C4-2B (cell line): ENCODE data around the gene B4GALT6.

Source experiments
- H3K27ac ChIP-seq: fragments of 450-650 bp; 2 replicates; pipeline ENCODE4 v1.5.1; 2017
- ZFX ChIP-seq: fragments of 450-650 bp; IDR thresholded peaks from 2 replicates; pipeline ENCODE4 v1.6.1; 2017
- TF ChIP-seq, protein P1 (sequence below): fragments of 450-650 bp; conservative IDR thresholded peaks from 2 replicates; pipeline ENCODE4 v1.5.1; 2017; ENCODE audit warnings: mild to moderate bottlenecking

Gene B4GALT6

DNA sequence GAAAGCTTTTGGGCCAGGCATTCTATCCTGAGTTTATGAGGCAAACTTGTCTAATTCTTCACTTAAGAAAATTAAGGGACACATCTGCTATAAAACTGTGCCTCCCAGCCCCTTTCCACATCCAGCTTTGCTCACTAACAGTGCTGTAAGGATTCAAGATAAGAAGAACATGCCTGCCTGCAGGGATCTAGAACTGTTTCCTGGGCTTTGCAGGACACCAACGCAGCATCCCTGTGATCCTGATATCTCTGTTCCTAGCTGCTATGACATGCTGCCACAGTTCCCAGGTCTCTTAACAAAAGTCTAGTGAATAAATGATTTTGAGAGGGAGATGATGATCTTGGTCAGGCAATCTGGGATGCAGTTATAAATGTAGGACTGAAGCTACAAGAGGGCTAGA is 12.4 kb downstream of the B4GALT6 start:
- no peak overlapping the region for H3K27ac ChIP-seq
- TF ChIP-seq, protein P1, sequence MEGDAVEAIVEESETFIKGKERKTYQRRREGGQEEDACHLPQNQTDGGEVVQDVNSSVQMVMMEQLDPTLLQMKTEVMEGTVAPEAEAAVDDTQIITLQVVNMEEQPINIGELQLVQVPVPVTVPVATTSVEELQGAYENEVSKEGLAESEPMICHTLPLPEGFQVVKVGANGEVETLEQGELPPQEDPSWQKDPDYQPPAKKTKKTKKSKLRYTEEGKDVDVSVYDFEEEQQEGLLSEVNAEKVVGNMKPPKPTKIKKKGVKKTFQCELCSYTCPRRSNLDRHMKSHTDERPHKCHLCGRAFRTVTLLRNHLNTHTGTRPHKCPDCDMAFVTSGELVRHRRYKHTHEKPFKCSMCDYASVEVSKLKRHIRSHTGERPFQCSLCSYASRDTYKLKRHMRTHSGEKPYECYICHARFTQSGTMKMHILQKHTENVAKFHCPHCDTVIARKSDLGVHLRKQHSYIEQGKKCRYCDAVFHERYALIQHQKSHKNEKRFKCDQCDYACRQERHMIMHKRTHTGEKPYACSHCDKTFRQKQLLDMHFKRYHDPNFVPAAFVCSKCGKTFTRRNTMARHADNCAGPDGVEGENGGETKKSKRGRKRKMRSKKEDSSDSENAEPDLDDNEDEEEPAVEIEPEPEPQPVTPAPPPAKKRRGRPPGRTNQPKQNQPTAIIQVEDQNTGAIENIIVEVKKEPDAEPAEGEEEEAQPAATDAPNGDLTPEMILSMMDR = no peak
- no peak for TF ChIP-seq ZFX

DNA sequence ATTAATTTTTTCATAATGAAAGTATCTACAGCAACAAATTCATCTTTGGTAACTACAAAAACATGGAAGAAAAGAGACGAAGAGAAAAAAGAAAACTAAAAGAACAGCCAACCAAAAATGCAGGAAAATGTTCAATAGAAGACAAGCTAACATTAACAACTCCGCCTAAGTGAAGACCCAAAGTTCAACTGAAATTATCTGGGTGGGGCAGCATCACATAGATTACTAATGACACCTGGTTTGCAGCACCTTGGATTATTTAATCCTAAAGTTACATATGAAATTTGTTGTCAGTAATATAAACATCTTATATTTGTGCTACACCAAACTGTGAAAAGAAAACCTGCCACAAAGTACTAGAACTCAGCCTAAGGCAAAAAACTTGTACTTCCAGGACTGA is 14.8 kb downstream of the B4GALT6 start:
- no peak for TF ChIP-seq ZFX
- TF ChIP-seq, protein P1 = no peak
- H3K27ac ChIP-seq = no peak overlapping the region

DNA sequence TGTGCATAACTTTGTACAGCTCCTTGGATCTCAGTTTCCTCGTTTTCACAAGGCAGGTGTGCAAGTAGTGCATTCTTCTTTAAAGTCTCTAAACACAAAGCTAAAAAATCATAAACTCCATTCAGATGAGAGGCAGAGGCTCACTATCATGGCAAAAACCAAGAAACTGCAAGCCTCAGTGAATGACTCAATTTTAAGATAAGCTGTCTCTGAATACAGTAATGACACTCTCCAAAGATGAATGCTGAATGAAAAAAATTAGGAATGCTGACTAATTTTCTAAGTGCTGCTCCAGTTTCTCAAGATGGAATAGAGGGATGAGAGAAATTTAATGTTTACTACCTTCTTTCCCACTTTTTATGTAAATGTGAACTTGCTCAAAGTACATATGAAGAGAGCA is 17.2 kb downstream of the B4GALT6 start:
- TF ChIP-seq ZFX = no peak
- TF ChIP-seq, protein P1 = no peak
- H3K27ac ChIP-seq = no peak overlapping the region

DNA sequence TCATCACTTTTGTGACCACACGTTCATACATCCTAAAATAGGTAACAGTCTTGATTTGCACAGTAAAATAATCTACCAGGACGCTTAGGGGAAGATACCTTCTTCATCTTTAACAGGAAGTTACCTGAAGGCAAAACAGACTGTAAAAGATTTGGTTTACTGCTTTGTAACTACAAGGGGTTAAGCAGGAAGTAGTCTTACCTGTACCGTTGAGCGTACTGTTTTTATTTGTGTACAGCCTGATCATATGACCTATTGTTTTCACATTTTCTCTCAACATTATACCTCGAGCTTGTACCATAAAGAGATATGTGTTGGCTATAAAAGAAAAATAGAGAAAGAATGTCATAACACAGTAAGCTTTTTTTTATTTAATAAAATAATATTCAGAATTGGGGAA is 18.3 kb downstream of the B4GALT6 start:
- no peak overlapping the region for H3K27ac ChIP-seq
- no peak for TF ChIP-seq ZFX
- TF ChIP-seq, protein P1 = no peak

DNA sequence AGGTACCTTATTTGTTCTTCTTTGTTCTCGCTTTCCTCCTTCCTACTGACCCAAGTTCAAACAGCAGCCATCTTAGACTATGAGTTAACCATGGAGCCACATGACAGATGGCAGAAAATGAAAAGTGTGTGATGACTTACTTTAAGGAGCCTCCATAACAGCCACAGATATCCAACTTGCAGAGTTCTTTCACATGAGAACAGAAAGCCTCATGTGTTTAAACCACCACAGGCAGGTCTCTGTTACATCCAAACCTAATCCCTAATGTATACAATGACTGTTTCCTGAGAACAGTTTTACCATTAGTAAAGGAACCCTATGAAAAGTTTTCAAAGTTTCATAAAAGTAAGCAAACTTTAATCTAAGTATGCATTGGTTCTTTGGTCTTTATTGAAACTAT is 20.3 kb downstream of the B4GALT6 start:
- TF ChIP-seq, protein P1 = no peak
- TF ChIP-seq ZFX = no peak
- no peak overlapping the region for H3K27ac ChIP-seq

DNA sequence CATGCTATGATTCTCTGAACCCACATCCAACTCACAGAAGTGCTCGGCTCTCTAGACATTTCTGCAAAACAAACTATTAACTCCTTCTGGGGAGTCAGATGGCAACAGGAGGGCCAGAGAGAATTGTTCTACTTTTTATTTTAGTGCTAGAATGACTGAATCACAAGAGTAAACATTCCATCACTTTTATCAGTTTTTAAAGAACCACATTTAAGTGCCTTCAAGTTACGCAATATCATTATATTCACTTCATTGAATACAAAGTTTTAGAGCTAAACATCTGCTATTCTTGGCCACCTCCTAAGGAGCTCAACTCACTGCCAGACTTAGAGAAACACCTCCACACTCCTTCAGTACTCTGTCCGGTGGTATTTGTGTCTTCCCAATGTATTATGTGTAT is 22.4 kb downstream of the B4GALT6 start:
- TF ChIP-seq ZFX = no peak
- TF ChIP-seq, protein P1 = no peak
- no peak overlapping the region for H3K27ac ChIP-seq

DNA sequence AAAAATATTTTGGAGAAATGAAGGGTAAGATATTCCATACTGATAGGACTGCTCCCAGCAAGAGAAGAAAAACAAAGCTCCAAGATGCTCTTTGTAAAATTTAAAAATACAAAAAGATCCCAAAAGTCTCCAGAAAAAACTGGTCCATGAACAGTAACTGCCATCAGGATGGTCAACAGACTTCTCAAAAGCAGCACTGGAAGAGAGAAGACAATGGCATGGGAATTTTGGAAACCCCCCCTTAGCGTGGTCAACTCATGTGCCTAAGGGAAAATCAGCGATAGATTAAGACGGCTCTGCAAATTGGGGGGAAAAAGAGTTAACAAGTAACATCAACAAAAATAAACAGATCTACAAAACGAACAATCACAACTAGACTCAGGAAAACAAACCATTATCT is 23.6 kb downstream of the B4GALT6 start:
- no peak overlapping the region for H3K27ac ChIP-seq
- TF ChIP-seq, protein P1 = no peak
- no peak for TF ChIP-seq ZFX
